Measurements from ENCODE around the gene STK38L.

STK38L gene

GRCh38 chr12:27309293-27309994 is 65.4 kb downstream of the STK38L start:
- Histone ChIP-seq H3K36me3 (ENCODE audit: control insufficient read depth, insufficient read depth, low read length) (peaks cover 2% of the 10 kb centered on the region), H3K4me3 (replicated peaks; ENCODE audit: low read depth, low read length) (no peak overlapping the region), H3K27me3 (replicated peaks; ENCODE audit: control insufficient read depth, insufficient read depth, low read length) (no peaks in the 10 kb centered on the region)
- no peak for DNase-seq (ENCODE audit: extremely low read depth, insufficient read length)
- TF ChIP-seq CTCF (IDR thresholded peaks at IDR 0.05; ENCODE audit: insufficient read depth, low read length, poor library complexity, severe bottlenecking) = no peak

GRCh38 chr12:27309995-27310315 is 65.9 kb downstream of the STK38L start:
- Histone ChIP-seq H3K36me3 (ENCODE audit: control insufficient read depth, insufficient read depth, low read length) (peaks cover 2% of the 10 kb centered on the region), H3K27me3 (replicated peaks; ENCODE audit: control insufficient read depth, insufficient read depth, low read length) (no peaks in the 10 kb centered on the region), H3K4me3 (replicated peaks; ENCODE audit: low read depth, low read length) (no peak overlapping the region)
- DNase-seq (ENCODE audit: extremely low read depth, insufficient read length) = no peak
- no peak for TF ChIP-seq CTCF (IDR thresholded peaks at IDR 0.05; ENCODE audit: insufficient read depth, low read length, poor library complexity, severe bottlenecking)

- Histone ChIP-seq H3K4me3 (replicated peaks; ENCODE audit: low read depth, low read length) (no peak overlapping the region), H3K27me3 (replicated peaks; ENCODE audit: control insufficient read depth, insufficient read depth, low read length) (no peaks in the 10 kb centered on the region), H3K36me3 (ENCODE audit: control insufficient read depth, insufficient read depth, low read length) (peaks cover 11% of the 10 kb centered on the region)
- no peak for DNase-seq (ENCODE audit: extremely low read depth, insufficient read length)
- TF ChIP-seq CTCF (IDR thresholded peaks at IDR 0.05; ENCODE audit: insufficient read depth, low read length, poor library complexity, severe bottlenecking) = no peak
Observed at GRCh38 chr12:27316947-27317346, 72.9 kb downstream of the STK38L start.

- Histone ChIP-seq H3K4me3 (replicated peaks; ENCODE audit: low read depth, low read length) (no peak overlapping the region), H3K27me3 (replicated peaks; ENCODE audit: control insufficient read depth, insufficient read depth, low read length) (no peaks in the 10 kb centered on the region), H3K36me3 (ENCODE audit: control insufficient read depth, insufficient read depth, low read length) (peaks cover 11% of the 10 kb centered on the region)
- DNase-seq (ENCODE audit: extremely low read depth, insufficient read length) = no peak
- no peak for TF ChIP-seq CTCF (IDR thresholded peaks at IDR 0.05; ENCODE audit: insufficient read depth, low read length, poor library complexity, severe bottlenecking)
Observed at GRCh38 chr12:27319409-27319808, 75.3 kb downstream of the STK38L start.

- DNase-seq (ENCODE audit: extremely low read depth, insufficient read length) = no peak
- no peak for TF ChIP-seq CTCF (IDR thresholded peaks at IDR 0.05; ENCODE audit: insufficient read depth, low read length, poor library complexity, severe bottlenecking)
- H3K27me3 ChIP-seq (replicated peaks; ENCODE audit: control insufficient read depth, insufficient read depth, low read length) = no peaks in the 10 kb centered on the region
- peaks cover 11% of the 10 kb centered on the region for H3K36me3 ChIP-seq (ENCODE audit: control insufficient read depth, insufficient read depth, low read length)
- H3K4me3 ChIP-seq (replicated peaks; ENCODE audit: low read depth, low read length) = no peak overlapping the region
Observed at GRCh38 chr12:27319848-27320247, 75.8 kb downstream of the STK38L start.

- no peak for TF ChIP-seq CTCF (IDR thresholded peaks at IDR 0.05; ENCODE audit: insufficient read depth, low read length, poor library complexity, severe bottlenecking)
- Histone ChIP-seq H3K27me3 (replicated peaks; ENCODE audit: control insufficient read depth, insufficient read depth, low read length) (no peaks in the 10 kb centered on the region), H3K36me3 (ENCODE audit: control insufficient read depth, insufficient read depth, low read length) (peaks cover 8% of the 10 kb centered on the region)
Observed at GRCh38 chr12:27324530-27324929, 80.4 kb downstream of the STK38L start.

More at GRCh38 chr12:27324530-27324929, 80.4 kb downstream of the STK38L start:
- DNase-seq (ENCODE audit: extremely low read depth, insufficient read length) = no peak
- no peak overlapping the region for H3K4me3 ChIP-seq (replicated peaks; ENCODE audit: low read depth, low read length)
